Stimulated activated CD8-positive, alpha-beta memory T cell treated with anti-CD3 and anti-CD28 coated beads, Interleukin-15, amount 100 ng/mL, for 1 hour (primary cell): ENCODE measurements around the gene EPAS1.

Experiments
- DNase-seq: peaks from one replicate; pipeline ENCODE4 v3.0.0-alpha.2; 2020; ENCODE audit warnings: low read depth

EPAS1 gene

GRCh38 chr2:46325182-46325928 lies 28.1 kb downstream of the EPAS1 start:
- DNase-seq, result no peak

DNA sequence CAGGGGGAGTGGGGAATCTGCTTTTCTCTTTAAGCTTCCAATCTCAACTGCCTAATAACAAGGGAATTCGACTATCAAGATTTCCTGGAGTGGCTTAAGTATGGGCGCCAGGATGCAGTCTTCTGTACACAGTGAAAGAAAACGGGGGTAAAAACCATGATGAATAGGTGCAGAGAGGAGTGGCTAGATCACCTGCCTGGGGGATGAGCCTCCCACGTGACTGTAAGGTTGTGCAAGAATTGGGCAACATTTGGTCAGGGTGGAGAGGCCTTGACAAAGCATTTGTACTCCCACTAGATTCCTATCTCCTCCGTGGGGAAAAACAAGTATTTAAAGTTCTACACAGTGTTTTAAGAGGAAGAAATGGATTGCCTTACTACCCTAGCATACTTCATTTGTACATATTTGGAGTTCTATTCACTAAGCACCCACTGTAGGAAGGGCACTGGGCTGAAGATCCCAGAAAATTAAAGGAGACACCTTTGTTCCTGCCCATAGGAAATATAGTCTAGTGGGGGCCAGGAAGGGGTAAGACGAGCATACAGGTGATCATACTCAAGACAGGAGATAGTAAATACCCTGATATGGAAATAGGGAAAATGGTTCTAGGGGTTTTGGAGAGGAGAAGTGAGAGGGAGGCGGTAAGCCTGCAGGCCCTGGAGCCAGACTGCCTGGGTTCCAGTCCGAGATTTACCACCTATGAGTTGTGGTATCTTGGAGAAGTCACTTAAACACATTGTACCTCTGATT lies 29.2 kb downstream of the EPAS1 start:
- no peak for DNase-seq

DNA sequence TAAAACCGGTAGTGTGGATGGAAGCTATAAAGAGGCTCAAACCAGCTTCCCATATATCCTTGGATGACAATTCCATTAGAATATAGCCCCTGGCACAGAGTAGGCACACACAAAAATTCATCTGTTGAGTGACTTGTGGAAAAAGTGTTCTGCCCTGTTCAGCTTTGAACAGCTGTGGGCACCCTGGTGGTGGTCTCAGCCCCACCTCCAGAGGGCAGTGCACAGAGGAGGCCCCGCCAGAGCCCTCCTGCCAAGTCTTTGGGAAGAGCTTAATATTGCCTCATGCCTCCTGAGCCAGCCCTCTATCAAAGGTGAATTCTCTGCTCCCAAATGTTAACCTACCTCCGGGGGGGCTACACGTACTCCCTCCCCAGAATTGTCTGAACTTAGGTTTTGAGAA lies 30.4 kb downstream of the EPAS1 start:
- no peak for DNase-seq

- no peak for DNase-seq
These were observed 31.1 kb downstream of the EPAS1 start for GRCh38 chr2:46328291-46328690.

DNA sequence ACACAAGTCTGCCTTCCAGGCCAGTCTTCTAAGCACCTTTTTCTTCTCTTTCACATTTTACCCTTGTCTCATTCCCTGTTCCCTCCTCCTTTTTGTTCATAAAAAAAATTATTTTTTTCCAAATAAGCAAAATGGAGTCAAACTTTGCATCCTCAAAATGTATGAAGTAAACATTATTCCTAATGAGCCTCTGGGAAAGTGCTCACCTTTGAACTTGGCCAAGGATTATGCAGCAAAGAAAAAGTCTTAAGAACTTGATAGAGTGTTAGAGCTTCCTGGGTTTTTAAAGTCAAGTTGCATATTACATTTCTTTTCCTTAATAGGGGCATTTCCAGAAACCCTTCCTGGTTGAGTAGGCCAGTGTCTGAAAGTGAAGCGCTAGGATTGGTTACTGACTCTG lies 31.6 kb downstream of the EPAS1 start:
- no peak for DNase-seq

GRCh38 chr2:46329340-46329739 lies 32.1 kb downstream of the EPAS1 start:
- DNase-seq, result no peak

GRCh38 chr2:46329803-46330775 lies 32.9 kb downstream of the EPAS1 start:
- DNase-seq, result no peak

DNA sequence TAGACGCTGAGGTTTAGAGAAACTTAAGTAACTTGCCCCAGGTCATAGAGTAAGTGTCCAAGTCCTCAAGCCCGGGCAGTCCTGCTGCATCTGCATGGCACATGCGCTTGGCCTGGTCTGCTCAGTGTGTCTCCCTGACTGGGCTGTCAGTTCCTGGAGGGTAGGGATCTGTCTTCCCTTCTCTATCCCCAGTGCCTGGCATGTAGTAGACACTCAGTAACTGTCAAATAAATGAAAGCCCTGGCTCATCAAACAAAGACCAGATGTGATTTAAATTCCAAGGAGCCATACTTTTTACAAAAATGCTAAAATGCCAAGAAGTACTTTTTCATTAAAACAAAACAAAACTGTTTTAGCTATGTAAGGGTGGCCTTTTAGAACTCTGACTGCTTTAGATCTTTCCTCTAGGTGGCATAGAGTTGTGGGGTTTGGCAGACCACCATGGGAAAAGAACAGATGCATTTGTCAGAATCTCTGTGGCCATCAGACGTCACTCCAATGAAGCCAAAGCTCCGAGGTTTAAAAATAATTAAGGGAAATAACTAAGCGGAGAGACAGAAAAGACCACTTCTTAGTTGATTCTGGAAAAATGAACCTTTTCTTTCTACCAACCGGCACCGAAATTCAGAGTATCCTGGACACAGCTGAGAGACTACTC lies 34.0 kb downstream of the EPAS1 start:
- DNase-seq, result no peak

GRCh38 chr2:46332686-46333281 lies 35.6 kb downstream of the EPAS1 start:
- no peak for DNase-seq

DNA sequence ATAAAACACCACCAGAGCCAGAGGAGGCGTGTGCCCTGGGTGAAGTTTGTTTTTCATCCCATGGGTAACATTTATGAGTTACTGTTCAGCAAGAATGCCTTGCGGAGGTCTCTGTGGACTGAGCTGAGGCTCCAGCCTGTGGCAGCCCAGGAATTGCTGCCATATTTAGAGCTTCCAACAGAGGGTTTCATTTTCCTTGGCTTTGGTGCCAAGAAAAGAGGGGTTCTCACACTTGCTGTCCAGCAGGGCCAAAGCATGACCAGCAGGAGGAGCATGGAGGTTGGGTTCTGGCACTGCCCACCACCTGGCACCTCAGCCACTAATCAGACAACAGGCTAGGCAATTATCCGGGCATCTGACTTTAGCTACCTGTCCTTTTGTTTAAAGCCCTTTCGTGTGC lies 36.7 kb downstream of the EPAS1 start:
- no peak for DNase-seq

- no peak for DNase-seq
These were observed 37.4 kb downstream of the EPAS1 start for GRCh38 chr2:46334389-46335271.

- no peak for DNase-seq
These were observed 38.4 kb downstream of the EPAS1 start for GRCh38 chr2:46335391-46336282.

DNA sequence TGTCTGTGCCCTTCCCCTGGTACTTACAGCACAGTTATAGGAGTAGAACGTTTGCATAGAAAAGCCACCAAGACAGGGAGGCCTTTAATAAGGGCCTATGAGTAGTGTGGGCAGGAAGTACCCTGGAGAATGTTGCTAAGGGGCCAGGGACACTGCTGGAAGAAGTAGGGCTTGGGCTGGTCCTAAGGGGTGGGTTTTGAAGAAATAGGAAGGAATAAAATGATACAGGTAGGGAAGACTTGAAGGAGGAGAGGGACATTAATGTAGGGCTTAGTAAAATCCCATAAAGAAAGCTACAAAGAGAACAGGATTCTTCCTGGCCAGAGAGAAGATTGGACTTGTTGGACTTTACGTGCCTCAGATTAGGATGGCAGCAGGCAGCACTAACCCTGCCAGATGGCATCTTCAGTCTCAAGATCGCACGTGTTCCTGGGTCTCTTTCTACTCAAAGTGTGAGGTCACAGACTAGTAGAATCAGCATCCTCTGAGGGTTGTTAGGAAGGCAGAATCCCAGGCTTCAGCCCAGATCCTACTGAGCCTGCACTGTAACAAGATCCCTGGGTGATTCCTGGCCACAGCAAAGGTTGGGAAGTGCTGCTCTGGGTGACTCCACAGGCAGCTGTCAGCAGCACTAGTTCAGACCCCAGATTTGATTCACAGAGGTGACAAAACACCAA lies 39.2 kb downstream of the EPAS1 start:
- DNase-seq, result no peak

DNA sequence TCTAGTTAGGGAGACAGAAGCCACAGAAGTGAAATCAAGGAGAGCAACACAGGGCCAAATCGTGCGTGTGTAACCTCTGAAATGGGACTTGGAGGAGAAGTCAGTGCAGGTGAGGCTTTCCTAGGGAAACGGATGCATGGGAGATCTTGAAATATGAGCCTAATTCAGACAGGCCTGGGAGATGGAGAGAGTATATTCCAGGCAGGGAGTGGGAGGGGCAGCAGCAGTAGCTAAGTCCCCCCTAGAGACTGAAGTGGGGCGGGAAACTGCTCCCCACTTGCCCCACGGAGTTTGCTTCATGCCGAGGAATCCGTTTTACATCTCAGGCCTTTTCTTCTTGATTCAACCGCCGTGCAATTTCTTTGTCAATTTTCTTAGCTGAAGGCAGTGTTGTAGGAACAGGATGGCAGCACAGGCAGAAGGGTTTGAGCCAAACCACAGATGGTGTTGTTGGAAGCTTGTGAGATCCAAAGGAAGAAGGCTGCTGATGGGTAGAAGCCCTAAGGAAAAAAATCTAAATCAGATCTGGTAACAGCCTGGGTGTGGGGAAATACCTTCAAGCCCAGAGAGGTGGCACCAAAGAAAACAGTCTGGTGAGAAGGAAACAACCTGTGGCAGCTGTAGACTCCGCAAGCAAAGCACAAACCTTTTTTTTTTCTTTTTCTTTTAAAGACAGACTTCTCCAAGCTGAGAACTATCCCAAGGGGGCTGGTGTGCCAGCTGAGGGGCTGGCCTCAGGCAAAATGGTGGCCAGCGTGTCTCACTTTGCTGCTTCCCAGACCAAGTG lies 40.2 kb downstream of the EPAS1 start:
- DNase-seq, result no peak

- no peak for DNase-seq
These were observed 41.5 kb downstream of the EPAS1 start for GRCh38 chr2:46338674-46339073.

DNA sequence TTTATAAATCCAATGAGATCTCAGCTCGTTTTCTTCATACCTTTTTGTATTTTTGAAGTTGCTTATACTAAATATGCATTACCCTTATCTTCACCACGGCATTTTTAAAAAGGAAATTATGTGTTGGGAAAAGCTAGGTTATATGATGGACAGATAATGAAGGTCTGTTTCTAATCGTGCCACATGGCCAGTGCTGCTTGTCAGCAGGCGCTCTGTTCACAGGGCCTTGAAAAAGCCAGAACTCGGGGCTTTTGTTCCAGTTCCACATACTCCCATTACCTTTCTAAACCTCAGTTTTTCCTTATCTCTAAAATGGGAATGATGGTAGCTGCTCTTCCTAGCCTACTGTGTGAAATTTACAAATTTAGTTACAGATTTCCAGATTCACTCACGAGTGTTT lies 42.0 kb downstream of the EPAS1 start:
- DNase-seq, result no peak

DNA sequence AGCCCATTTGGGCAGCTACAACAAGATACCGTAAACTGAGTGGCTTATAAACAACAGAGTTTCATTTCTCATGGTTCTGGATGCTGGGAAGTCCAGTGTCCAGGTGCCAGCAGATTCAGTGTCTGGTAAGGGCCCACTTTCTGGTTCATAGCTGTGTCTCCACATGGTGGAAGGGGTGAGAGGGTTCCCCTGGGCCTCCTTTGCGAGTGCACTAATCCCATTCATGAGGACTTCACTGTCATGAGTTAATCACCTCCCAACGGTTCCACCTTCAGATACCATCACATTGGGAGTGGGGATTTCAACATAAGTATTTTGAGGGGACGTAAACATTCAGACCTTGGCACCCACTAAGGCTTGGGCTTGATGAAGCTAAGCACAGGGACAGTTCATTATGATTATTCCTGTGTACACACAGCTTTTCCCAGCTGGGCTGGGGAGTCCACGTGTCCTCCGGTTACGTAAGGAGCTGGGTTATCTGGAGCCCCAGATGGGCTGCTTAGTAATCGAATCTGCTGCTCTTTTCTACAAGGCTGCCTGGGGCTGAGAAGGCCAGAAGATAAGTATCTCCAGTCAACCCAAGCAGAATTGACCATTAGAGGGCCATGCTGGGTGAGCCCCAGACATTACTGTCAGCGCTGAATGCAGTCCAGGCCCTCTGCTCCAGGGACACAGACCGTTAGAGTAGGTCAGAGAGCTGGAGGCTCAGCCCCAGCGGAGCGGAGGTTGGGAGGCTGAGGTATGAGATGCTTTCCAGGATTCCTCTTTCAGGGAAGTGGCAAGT lies 42.7 kb downstream of the EPAS1 start:
- DNase-seq, result no peak
